H9 (cell line): ENCODE results near the gene OTOS. TPM values are rescaled to one million over a fixed set of nuclear protein-coding genes. Genes with fewer than 3 reads are reported as not detected.

ENCODE experiments used
- DNase-seq: peaks from one replicate; pipeline ENCODE4 v3.0.0-alpha.2; 2017
- H2AFZ ChIP-seq: one replicate; pipeline ENCODE4 v1.6.1; 2013; ENCODE audit warnings: mild to moderate bottlenecking, low read length, control low read depth, moderate library complexity
- H2AK5ac ChIP-seq: 2 replicates; pipeline ENCODE4 v1.6.1; 2013; ENCODE audit warnings: low read length, control low read depth, mixed read lengths; ENCODE audit not compliant: insufficient read length
- H2BK120ac ChIP-seq: one replicate; pipeline ENCODE4 v1.6.1; 2013; ENCODE audit warnings: low read depth, mild to moderate bottlenecking, low read length, control low read depth, inconsistent platforms; ENCODE audit not compliant: poor library complexity, severe bottlenecking
- H2BK12ac ChIP-seq: 2 replicates; pipeline ENCODE4 v1.6.1; 2013; ENCODE audit warnings: low read length, control low read depth, mixed read lengths, low read depth; ENCODE audit not compliant: insufficient read length
- H2BK15ac ChIP-seq: 2 replicates; pipeline ENCODE4 v1.6.1; 2013; ENCODE audit warnings: low read depth, low read length, control low read depth
- H2BK20ac ChIP-seq: one replicate; pipeline ENCODE4 v1.6.1; 2013; ENCODE audit warnings: low read depth, mild to moderate bottlenecking, low read length, control low read depth, inconsistent platforms; ENCODE audit not compliant: poor library complexity, severe bottlenecking
- H2BK5ac ChIP-seq: 2 replicates; pipeline ENCODE4 v1.6.1; 2013; ENCODE audit warnings: low read length, control low read depth, mixed read lengths; ENCODE audit not compliant: insufficient read length
- H3K14ac ChIP-seq: 2 replicates; pipeline ENCODE4 v1.6.1; 2013; ENCODE audit warnings: low read length, control low read depth; ENCODE audit not compliant: insufficient read depth
- H3K18ac ChIP-seq: 2 replicates; pipeline ENCODE4 v1.6.1; 2013; ENCODE audit warnings: low read depth, mild to moderate bottlenecking, mixed read lengths, low read length, control low read depth; ENCODE audit not compliant: insufficient read length
- H3K23ac ChIP-seq: 2 replicates; pipeline ENCODE4 v1.6.1; 2013; ENCODE audit warnings: low read length, control low read depth, mixed read lengths, low read depth; ENCODE audit not compliant: insufficient read length
- H3K23me2 ChIP-seq: 2 replicates; pipeline ENCODE4 v1.6.1; 2013; ENCODE audit warnings: low read depth, mild to moderate bottlenecking, mixed read lengths, low read length, control low read depth; ENCODE audit not compliant: insufficient read length, poor library complexity, severe bottlenecking
- H3K27ac ChIP-seq: 2 replicates; pipeline ENCODE4 v1.5.1; 2013; ENCODE audit warnings: low read length, control low read depth, mixed read lengths, low read depth; ENCODE audit not compliant: insufficient read length
- H3K27me3 ChIP-seq: 2 replicates; pipeline ENCODE4 v1.6.1; 2013; ENCODE audit warnings: low read length, control low read depth, inconsistent platforms; ENCODE audit not compliant: insufficient read depth
- H3K4ac ChIP-seq: 2 replicates; pipeline ENCODE4 v1.6.1; 2013; ENCODE audit warnings: low read depth, mild to moderate bottlenecking, control low read depth, inconsistent platforms, low read length, moderate library complexity
- H3K4me1 ChIP-seq: 2 replicates; pipeline ENCODE4 v1.6.1; 2013; ENCODE audit warnings: low read length, control low read depth, inconsistent platforms; ENCODE audit not compliant: insufficient read depth
- H3K4me2 ChIP-seq: 2 replicates; pipeline ENCODE4 v1.6.1; 2013; ENCODE audit warnings: low read length, control low read depth, mixed read lengths; ENCODE audit not compliant: insufficient read length, insufficient read depth
- H3K56ac ChIP-seq: 2 replicates; pipeline ENCODE4 v1.6.1; 2013; ENCODE audit warnings: low read depth, mild to moderate bottlenecking, mixed read lengths, low read length, control low read depth; ENCODE audit not compliant: insufficient read length
- H3K79me1 ChIP-seq: 2 replicates; pipeline ENCODE4 v1.6.1; 2013; ENCODE audit warnings: low read depth, mild to moderate bottlenecking, moderate library complexity, low read length, control low read depth, inconsistent platforms; ENCODE audit not compliant: insufficient read depth, poor library complexity, severe bottlenecking
- H3K79me2 ChIP-seq: 2 replicates; pipeline ENCODE4 v1.6.1; 2013; ENCODE audit warnings: low read length, control low read depth, inconsistent platforms; ENCODE audit not compliant: insufficient read depth
- H3K9ac ChIP-seq: 2 replicates; pipeline ENCODE4 v1.6.1; 2013; ENCODE audit warnings: low read length, control low read depth, mixed read lengths; ENCODE audit not compliant: insufficient read length; ENCODE audit errors: extremely low read depth
- H3K9me3 ChIP-seq: one replicate; pipeline ENCODE4 v1.6.1; 2013; ENCODE audit warnings: low read depth, low read length, inconsistent platforms; ENCODE audit not compliant: control insufficient read depth
- H3T11ph ChIP-seq: one replicate; pipeline ENCODE4 v1.6.1; 2013; ENCODE audit warnings: mild to moderate bottlenecking, low read length, control low read depth, inconsistent platforms
- H4K20me1 ChIP-seq: one replicate; pipeline ENCODE4 v1.6.1; 2013; ENCODE audit not compliant: control insufficient read depth, insufficient read length, insufficient read depth
- H4K5ac ChIP-seq: 2 replicates; pipeline ENCODE4 v1.6.1; 2013; ENCODE audit warnings: low read depth, mild to moderate bottlenecking, mixed read lengths, low read length, control low read depth; ENCODE audit not compliant: insufficient read length
- H4K8ac ChIP-seq: replicated peaks from 2 replicates; pipeline ENCODE4 v1.6.1; 2013; ENCODE audit warnings: low read length, control low read depth, mixed read lengths, low read depth; ENCODE audit not compliant: insufficient read length
- H4K91ac ChIP-seq: 2 replicates; pipeline ENCODE4 v1.6.1; 2013; ENCODE audit warnings: low read depth, mild to moderate bottlenecking, moderate library complexity, mixed read lengths, low read length, control low read depth; ENCODE audit not compliant: insufficient read length
- H3K27ac Mint-ChIP-seq, 3 experiments: 2 replicates in 2 of 3; 3 replicates in 1 of 3; pipeline ENCODE4 v1.8.0; 2020 to 2021; ENCODE audit warnings: mixed read lengths in 3 of 3, mild to moderate bottlenecking in 1 of 3, moderate library complexity in 1 of 3
- H3K27me3 Mint-ChIP-seq: 2 replicates; pipeline ENCODE4 v1.8.0; 2021; ENCODE audit warnings: low read depth, mild to moderate bottlenecking, moderate library complexity, mixed read lengths
- H3K36me3 Mint-ChIP-seq, 3 experiments: 2 replicates in 2 of 3; 3 replicates in 1 of 3; pipeline ENCODE4 v1.8.0; 2020 to 2021; ENCODE audit warnings: low read depth in 3 of 3, mixed read lengths in 3 of 3; ENCODE audit not compliant: insufficient read depth in 1 of 3
- H3K4me1 Mint-ChIP-seq, 2 experiments: 2 replicates each; pipeline ENCODE4 v1.8.0; 2020; ENCODE audit warnings: mixed read lengths in 2 of 2
- H3K4me3 Mint-ChIP-seq, 2 experiments: 2 replicates in 1 of 2; 3 replicates in 1 of 2; pipeline ENCODE4 v1.8.0; 2020 to 2021; ENCODE audit warnings: mild to moderate bottlenecking in 2 of 2, mixed read lengths in 2 of 2, moderate library complexity in 1 of 2
- H3K9me3 Mint-ChIP-seq, 2 experiments: 2 replicates in 1 of 2; 3 replicates in 1 of 2; pipeline ENCODE4 v1.8.0; 2020; ENCODE audit warnings: mild to moderate bottlenecking in 2 of 2, mixed read lengths in 2 of 2, moderate library complexity in 1 of 2
- CTCF ChIP-seq: fragments of 200-600 bp; sonication (generic); conservative IDR thresholded peaks from 3 replicates; pipeline ENCODE4 v1.8.0; 2021; ENCODE audit warnings: antibody characterized with exemption, mild to moderate bottlenecking
- WGBS: extraction: QIAGEN DNeasy Blood & Tissue Kit; methylation state at CpG from one replicate; pipeline ENCODE4 v1.1.7; 2013; ENCODE audit warnings: missing lambda C conversion rate, low lambda C conversion rate, mixed read lengths; ENCODE audit not compliant: insufficient read length; ENCODE audit errors: extremely low coverage; 5-methylcytosine and 5-hydroxymethylcytosine counted together
- total RNA-seq: library from RNA; stranded (reverse); gene quantifications from 2 replicates; pipeline ENCODE4 v1.2.1, GENCODE V29; 2021

Gene OTOS
- total RNA-seq, 1 experiment from 2014 or later: not detected

- Histone ChIP-seq H3K18ac (no peak overlapping the region), H2BK12ac (no peak overlapping the region), H2AFZ (no peak overlapping the region), H3K4me1 (no peaks in the 10 kb centered on the region), H4K20me1 (no peaks in the 10 kb centered on the region), H4K8ac (no peak overlapping the region), H2BK5ac (no peak overlapping the region), H3K14ac (no peak overlapping the region; the same call in 1 of the 2 replicates), H3K23me2 (no peaks in the 10 kb centered on the region), H3K56ac (no peak overlapping the region), H3K9ac (no peak overlapping the region), H2BK120ac (no peak overlapping the region), H4K5ac (no peak overlapping the region), H2BK20ac (no peak overlapping the region), H3K4ac (no peak overlapping the region), H4K91ac (no peak overlapping the region), H3K23ac (no peak overlapping the region), H2AK5ac (no peak overlapping the region), H3K4me2 (no peak overlapping the region), H3K79me1 (no peaks in the 10 kb centered on the region), H3T11ph (no peak overlapping the region), H3K9me3 (no peaks in the 10 kb centered on the region), H2BK15ac (no peak overlapping the region), H3K79me2 (no peaks in the 10 kb centered on the region), H3K27me3 (no peaks in the 10 kb centered on the region), H3K27ac (no peak overlapping the region)
- Mint-ChIP-seq H3K4me1 (0 out of 4 replicates have a peak, but pooled peaks cover 0 to 2% of the 10 kb centered on the region in 2 experiments), H3K36me3 (peaks cover 0 to 4% (median 0%) of the 10 kb centered on the region in 3 experiments; a peak in 1 of 7 replicates), H3K9me3 (peaks cover 4% of the 10 kb centered on the region in 2 experiments; a peak in 1 of 5 replicates), H3K27ac (no peak overlapping the region), H3K4me3 (no peak overlapping the region), H3K27me3 (peaks cover 18% of the 10 kb centered on the region)
- WGBS: no CpG with 5 or more reads among the region's 15 CpGs
- DNase-seq: no peak
- no peak for TF ChIP-seq CTCF
Measured at GRCh38 chr2:240169486-240170353, 29.3 kb upstream of the OTOS start.
